ENCODE results near the gene PYGM. TPM values are rescaled to one million over a fixed set of nuclear protein-coding genes. Genes with fewer than 3 reads are reported as not detected.

Gene PYGM
- total and polyA plus RNA-seq, 9 donors: 0.24 to 12.0 (median 3.1) TPM

- Histone ChIP-seq H3K9me3 (no peaks in the 10 kb centered on the region), H3K4me3 (no peak overlapping the region), H3K36me3 (no peaks in the 10 kb centered on the region), H3K27ac (no peak overlapping the region), H3K4me1 (ENCODE audit: insufficient read depth) (no peaks in the 10 kb centered on the region), H3K27me3 (no peaks in the 10 kb centered on the region)
- TF ChIP-seq EP300 (IDR thresholded peaks at IDR 0.05) (no peak), POLR2A (IDR thresholded peaks at IDR 0.05) (no peak), CTCF (IDR thresholded peaks at IDR 0.05) (no peak)
- DNase-seq: no peak
- WGBS, 3 donors: 73 to 82% (median 80%) methylated on average over 7 of the region's 7 CpGs
- intact Hi-C loops (cut with DNase I): no loop called here
Measured at GRCh38 chr11:64697663-64698375, 62.0 kb downstream of the PYGM start.

Other genes with a start within 250 kb of the PYGM start
- under 1 TPM in 5 of 7 donors, not detected in 2; 0.12 to 0.65 (median 0.15) TPM for gene SLC22A11, start 204.0 kb downstream of the PYGM start, total RNA-seq
- under 1 TPM in 1 of 2 donors, not detected in 1; 0.13 TPM for gene SLC22A11, start 204.0 kb downstream of the PYGM start, polyA plus RNA-seq
- not detected for gene SLC22A12, start 168.8 kb downstream of the PYGM start, total RNA-seq
- not detected for gene SLC22A12, start 168.8 kb downstream of the PYGM start, polyA plus RNA-seq
- gene NRXN2, start 36.8 kb downstream of the PYGM start, total RNA-seq: 10 to 100 TPM in 5 of 7 donors, 1 to 10 TPM in 2; 7.0 to 64.1 (median 19.7) TPM
- gene NRXN2, start 36.8 kb downstream of the PYGM start, polyA plus RNA-seq: 10 to 100 TPM in 1 of 2 donors, 1 to 10 TPM in 1; 6.4 to 21.5 TPM
- gene RASGRP2, start 15.8 kb downstream of the PYGM start, total RNA-seq: 10 to 100 TPM in 1 of 7 donors, 1 to 10 TPM in 6; 2.1 to 18.9 (median 7.6) TPM
- gene RASGRP2, start 15.8 kb downstream of the PYGM start, polyA plus RNA-seq: 1 to 10 TPM; 7.0 to 9.0 TPM
- 100 to 1,000 TPM; 231 to 380 (median 306) TPM for gene SF1, start 18.6 kb upstream of the PYGM start, total RNA-seq
- 100 to 1,000 TPM; 131 to 388 TPM for gene SF1, start 18.6 kb upstream of the PYGM start, polyA plus RNA-seq
- 10 to 100 TPM in 5 of 7 donors, 1 to 10 TPM in 2; 5.6 to 15.5 (median 13.0) TPM for gene MAP4K2, start 43.2 kb upstream of the PYGM start, total RNA-seq
- gene MAP4K2, start 43.2 kb upstream of the PYGM start, polyA plus RNA-seq: 1 to 10 TPM; 2.3 to 9.9 TPM
- gene MEN1, start 50.6 kb upstream of the PYGM start, total RNA-seq: 10 to 100 TPM; 17.5 to 28.6 (median 22.6) TPM
- gene MEN1, start 50.6 kb upstream of the PYGM start, polyA plus RNA-seq: 10 to 100 TPM; 14.4 to 20.4 TPM
- 1 to 10 TPM; 2.6 to 9.5 (median 4.0) TPM for gene CDC42BPG, start 84.7 kb upstream of the PYGM start, total RNA-seq
- gene CDC42BPG, start 84.7 kb upstream of the PYGM start, polyA plus RNA-seq: 1 to 10 TPM in 1 of 2 donors, under 1 TPM in 1; 0.35 to 1.9 TPM
- 10 to 100 TPM; 14.3 to 87.8 (median 42.2) TPM for gene EHD1, start 118.6 kb upstream of the PYGM start, total RNA-seq
- gene EHD1, start 118.6 kb upstream of the PYGM start, polyA plus RNA-seq: 10 to 100 TPM; 14.5 to 14.8 TPM
- gene ATG2A, start 157.2 kb upstream of the PYGM start, total RNA-seq: 10 to 100 TPM; 22.2 to 40.1 (median 30.4) TPM
- gene ATG2A, start 157.2 kb upstream of the PYGM start, polyA plus RNA-seq: 10 to 100 TPM in 1 of 2 donors, 1 to 10 TPM in 1; 2.2 to 23.4 TPM
- gene PPP2R5B, start 164.7 kb upstream of the PYGM start, total RNA-seq: 10 to 100 TPM in 5 of 7 donors, 1 to 10 TPM in 2; 9.0 to 12.8 (median 12.2) TPM
- gene PPP2R5B, start 164.7 kb upstream of the PYGM start, polyA plus RNA-seq: 10 to 100 TPM in 1 of 2 donors, 1 to 10 TPM in 1; 8.0 to 16.2 TPM
- gene GPHA2, start 175.9 kb upstream of the PYGM start, total RNA-seq: 1 to 10 TPM in 3 of 7 donors, under 1 TPM in 3, not detected in 1; 0.45 to 1.6 (median 0.88) TPM
- under 1 TPM in 1 of 2 donors, not detected in 1; 0.58 TPM for gene GPHA2, start 175.9 kb upstream of the PYGM start, polyA plus RNA-seq
- under 1 TPM in 1 of 7 donors, not detected in 6; 0.46 TPM for gene MAJIN, start 212.1 kb upstream of the PYGM start, total RNA-seq
- gene MAJIN, start 212.1 kb upstream of the PYGM start, polyA plus RNA-seq: not detected
- 1 to 10 TPM; 1.4 to 3.4 (median 2.3) TPM for gene BATF2, start 237.0 kb upstream of the PYGM start, total RNA-seq
- gene BATF2, start 237.0 kb upstream of the PYGM start, polyA plus RNA-seq: 1 to 10 TPM; 1.5 to 2.8 TPM